Epidermal melanocyte (primary cell): ENCODE measurements around the gene USP34.
A peak's percentile ranks its signal among the peaks of the same experiment; 100 is the strongest.
"Not testable (repeated sequence)": the region's sequence is repeated elsewhere in the genome, so short reads cannot be mapped to it uniquely, and the experiment has no call there.

ENCODE experiments used
- DNase-seq: peaks from one replicate; pipeline ENCODE4 v3.0.0; 2011; ENCODE audit warnings: low spot score; ENCODE audit not compliant: insufficient read length

USP34 gene

DNA sequence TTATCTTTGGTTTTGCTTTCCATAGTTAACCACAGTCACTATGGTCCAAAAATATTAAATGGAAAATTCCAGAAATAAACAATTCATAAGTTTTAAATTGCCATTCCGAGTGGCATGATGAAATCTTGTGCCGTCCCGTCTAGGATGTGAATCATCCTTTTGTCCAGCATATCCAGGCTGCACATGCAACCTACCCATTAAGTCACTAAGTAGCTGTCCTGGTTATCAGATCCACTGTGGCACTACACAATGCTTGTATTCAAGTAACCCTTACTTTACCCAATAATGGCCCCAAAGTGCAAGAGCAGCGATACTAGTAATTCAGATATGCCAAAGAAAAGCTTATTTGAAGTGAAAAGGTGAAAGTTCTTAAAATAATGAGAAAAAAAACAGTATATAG lies 10.7 kb downstream of the USP34 start:
- DNase-seq, result peak; percentile 19

DNA sequence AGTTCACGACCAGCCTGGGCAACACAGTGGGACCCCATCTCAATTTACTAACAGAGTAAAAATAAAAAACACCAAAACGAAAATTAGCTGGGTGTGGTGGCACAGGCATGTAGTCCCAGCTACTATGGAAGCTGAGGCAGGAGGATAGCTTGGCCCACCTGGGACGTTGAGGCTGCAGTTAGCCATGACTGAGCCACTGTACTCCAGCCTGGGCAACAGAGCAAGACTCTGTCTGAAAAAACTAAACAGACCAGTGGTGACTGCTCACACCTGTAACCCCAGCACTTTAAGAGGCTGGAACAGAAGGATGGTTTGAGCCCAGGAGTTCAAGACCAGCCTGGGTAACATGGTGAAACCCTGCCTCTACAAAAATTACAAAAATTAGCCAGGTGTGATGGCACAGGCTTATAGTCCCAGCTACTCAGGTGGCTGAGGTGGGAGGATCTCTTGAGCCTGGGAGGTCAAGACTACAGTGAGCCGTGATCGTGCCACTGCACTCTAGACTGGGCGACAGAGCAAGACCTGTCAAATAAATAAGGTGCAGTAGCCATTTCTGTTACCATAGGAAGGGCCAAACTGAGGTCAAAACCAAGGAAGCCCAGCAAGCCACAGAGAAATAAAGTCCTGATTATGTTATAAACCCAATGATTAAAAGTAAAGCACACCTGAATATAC lies 14.0 kb downstream of the USP34 start:
- no peak for DNase-seq

DNA sequence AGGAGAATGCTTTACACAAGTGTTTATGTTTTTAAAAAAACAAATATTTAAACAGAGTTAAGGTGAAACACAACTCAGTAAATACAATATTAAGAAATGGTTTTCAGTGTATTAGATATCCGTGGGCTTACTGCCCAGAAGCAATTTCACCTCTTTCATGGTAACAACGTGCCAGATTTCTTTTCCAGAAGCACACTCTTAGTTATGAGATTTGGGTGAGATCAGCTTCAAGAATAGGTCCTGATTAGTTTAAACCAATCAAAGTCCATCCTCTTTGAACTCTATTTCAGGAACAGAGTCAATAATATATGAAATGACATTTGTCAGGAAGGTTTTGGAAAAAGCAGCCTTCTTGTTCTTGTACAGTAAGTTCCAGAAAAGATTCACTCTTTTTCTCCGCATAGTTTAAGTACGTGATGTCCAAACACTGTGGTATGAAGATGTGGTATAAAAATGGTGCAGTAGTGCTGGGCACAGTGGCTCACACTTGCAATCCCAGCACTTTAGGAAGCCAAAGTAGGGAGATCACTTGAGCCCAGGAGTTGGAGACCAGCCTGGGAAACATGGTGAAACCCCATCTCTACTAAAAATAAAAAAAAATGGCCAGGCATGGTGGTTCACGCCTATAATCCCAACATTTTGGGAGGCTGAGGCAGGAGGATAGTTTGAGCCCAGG lies 14.7 kb downstream of the USP34 start:
- no peak for DNase-seq

DNA sequence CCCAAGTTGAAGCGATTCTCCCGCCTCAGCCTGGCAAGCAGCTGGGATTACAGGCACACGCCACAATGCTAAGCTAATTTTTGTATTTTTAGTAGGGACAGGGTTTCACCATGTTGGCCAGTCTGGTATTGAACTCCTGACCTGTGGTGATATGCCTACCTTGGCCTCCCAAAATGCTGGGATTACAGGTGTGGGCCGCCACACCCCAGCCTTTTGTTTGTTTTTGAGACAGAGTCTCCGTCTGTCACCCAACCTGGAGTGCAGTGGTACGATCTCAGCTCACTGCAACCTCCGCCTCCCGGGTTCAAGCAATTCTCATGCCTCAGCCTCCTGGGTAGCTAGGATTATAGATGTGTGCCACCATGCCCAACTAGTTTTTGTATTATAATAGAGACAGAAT lies 15.9 kb downstream of the USP34 start:
- DNase-seq, result not testable (repeated sequence)

DNA sequence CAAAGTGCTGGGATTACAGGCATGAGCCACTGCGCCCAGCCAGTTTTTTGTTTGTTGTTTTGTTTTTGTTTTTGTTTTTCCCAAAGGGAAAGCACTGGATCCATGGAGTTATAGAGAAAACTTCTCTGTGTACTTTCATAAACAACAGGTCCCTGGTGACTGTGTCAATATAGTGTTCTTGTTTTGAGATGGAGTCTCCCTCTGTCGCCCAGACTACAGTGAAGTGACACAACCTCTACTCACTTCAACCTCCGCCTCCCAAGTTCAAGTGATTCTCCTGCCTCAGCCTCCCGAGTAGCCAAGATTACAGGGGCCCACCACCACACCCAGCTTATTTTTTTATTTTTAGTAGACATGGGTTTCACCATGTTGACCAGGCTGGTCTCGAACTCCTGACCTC lies 16.5 kb downstream of the USP34 start:
- DNase-seq, result no peak

DNA sequence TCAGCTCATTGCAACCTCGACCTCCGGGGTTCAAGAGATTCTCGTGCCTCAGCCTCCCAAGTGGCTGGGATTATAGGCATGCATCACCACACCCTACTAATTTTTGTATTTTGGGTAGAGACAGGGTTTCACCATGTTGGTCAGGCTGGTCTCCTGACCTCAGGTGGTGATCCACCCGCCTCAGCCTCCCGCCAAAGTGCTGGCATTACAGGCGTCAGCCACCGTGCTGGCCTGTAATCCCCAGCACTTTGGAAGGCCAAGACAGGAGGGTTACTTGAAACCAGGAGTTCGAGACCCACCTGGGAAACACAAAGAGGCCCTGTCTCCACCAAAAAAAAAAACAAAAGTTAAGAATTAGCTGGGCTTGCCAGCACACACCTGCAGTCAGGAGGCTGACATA lies 18.5 kb downstream of the USP34 start:
- no peak for DNase-seq

DNA sequence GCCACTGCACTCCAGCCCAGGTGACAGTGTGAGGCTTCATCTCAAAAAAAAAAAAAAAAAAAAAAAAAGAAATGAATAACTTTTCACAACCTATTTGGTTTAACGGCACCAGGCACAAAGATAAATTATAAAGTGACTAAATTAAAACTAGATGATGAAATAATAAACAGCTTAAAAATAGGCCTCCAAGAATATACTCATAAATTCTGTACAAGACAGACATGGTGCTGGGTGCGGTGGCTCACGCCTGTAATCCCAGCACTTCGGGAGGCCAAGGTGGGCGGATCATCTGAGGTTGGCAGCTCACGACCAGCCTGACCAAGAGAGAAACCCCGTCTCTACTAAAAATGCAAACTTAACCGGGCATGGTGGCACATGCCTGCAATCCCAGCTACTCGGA lies 19.7 kb downstream of the USP34 start:
- DNase-seq, result no peak

DNA sequence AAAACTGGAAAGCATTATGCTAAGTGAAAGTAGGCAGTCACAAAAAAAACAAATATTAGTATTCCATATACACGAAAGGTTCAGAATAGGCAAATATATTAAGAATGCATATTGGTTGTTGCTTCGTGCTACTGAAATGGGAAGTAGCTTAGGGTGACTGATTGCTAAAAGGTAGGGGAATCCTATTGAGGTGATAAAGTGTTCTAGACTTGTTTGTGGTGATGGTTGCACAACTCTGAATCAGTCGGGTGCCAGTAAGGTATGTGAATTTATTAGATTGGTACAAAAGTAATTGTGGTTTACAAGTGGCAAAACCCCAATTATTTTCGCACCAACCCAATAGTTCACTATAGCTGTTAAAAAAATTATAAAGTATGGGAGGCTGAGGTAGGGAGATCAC lies 20.7 kb downstream of the USP34 start:
- no peak for DNase-seq

DNA sequence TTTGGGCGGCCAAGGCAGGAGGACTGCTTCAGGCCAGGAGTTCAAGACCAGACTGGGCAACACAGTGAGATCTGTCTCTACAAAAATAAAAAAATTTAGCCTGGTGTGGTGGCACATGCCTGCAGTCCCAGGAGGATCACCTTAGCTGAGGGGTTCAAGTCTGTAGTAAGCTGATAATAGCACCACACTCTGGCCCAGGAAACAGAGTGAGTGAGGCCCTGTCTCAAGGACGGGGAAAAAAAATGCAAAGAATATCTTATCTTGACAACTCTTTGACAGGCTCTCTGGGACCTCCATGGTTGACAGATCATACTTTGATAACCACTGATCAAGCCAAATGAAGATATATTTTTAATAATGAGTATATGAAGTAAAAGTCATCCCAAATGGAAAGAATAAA lies 22.7 kb downstream of the USP34 start:
- no peak for DNase-seq

DNA sequence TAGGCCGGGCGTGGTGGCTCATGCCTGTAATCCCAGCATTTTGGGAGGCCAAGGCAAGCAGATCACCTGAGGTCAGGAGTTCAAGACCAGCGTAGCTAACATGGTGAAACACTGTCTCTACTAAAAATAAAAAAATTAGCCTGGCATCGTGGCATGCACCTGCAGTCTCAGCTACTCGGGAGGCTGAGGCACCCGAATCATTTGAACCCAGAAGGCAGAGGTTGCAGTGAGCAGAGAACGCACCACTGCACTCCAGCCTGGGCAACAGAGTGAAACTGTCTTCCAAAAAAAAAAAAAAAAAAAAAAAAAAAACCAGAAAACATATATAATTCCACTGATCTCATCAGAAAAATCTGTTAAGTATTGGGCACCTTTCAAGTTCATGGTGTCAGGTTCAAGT lies 23.9 kb downstream of the USP34 start:
- DNase-seq, result not testable (repeated sequence)

DNA sequence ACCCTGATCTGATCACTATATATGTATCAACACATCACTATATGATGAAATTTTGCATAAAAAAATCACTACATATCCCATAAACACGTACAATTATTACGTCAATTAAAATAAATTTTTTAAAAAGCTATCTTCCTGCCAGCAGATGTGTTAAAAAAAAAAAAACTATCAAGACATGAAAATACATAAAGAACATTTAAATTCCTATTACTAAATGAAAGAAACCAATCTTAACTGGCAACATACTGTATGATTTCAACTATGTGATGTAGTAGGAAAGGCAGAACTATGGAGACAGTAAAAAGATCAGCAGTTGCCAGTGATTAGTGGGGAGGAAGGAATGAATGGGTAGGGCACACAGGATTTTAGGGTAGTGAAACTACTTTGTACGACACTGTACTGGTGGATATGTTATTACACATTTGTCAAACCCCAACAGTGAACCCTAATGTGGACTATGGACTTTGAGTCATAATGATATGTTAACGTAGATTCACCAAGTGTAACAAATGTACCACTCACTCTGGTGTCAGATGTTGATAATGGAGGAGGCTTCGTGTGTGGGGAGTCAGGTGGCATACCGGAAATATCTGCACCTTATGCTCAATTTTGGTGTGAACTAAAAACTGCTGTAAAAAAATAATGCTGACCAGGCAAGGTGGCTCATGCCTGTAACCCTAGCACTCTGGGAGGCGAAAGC lies 27.4 kb downstream of the USP34 start:
- DNase-seq, result no peak

DNA sequence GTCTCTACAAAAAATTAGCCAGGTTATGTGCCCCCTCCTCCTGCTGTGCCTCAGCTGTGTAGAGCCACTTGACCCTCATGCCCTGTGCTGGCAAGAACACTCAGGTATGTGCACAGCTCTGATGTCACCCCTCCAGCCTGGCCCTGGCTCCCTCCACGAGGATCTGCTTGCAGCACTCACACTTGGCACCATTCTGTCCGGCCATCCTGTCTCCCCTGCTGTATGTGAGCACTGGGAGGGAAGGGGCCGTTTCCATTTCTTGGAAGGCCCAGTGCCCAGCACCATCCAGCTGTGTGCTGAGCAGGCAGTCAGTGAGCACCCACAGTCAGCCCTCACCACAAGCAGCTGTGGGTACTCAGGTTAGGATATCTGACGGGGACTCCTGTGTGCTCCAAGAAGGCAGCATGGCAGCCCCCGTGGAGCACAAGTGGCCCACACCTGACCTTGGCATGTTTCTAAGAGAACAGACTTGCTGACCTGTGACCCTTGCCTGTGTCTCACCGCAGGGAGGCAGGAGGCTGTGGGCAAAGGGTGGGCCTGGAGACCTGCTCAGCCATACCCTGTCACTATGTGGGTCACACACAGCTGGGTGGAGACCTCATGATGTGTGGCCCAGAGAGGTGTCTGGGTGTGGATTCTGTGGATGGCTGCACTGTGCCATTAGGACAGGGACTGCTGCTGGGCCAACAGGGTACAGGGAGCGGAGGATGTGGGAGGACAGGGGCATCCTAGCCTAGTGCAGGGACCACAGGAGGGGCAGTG lies 31.5 kb downstream of the USP34 start:
- no peak for DNase-seq

DNA sequence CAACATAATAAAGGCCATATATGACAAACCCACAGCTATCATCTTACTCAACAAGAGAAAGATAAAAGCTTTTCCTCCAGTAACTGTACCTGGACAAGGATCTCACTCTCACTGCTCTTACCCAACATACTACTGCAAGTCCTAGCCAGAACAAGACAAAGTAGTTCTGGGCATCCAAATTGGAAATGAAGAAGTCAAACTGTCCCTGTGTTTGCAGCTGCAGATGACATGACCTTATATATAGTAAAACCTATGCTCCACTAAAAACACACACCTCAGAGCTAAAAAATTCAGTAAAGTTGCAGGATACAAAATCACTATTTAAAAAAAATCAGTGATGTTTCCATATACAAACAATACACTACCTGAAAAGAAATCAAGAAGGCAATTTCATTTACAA lies 32.2 kb downstream of the USP34 start:
- DNase-seq, result no peak

DNA sequence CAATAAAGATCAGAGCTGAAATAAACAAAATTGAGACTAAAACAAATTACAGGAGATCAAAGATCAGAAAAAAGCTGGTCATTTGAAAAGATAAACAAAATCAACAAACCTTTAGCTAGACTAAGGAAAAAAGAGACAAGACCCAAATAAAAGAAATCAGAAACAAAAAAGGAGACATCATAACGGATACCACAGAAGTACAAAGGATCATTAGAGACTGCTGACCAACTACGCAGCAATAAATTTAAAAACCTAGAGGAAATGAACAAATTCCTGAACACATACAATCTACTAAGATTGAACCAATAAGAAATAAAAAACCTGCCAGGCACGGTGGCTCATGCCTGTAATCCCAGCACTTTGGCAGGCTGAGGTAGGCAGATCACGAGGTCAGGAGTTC lies 33.7 kb downstream of the USP34 start:
- DNase-seq, result no peak

DNA sequence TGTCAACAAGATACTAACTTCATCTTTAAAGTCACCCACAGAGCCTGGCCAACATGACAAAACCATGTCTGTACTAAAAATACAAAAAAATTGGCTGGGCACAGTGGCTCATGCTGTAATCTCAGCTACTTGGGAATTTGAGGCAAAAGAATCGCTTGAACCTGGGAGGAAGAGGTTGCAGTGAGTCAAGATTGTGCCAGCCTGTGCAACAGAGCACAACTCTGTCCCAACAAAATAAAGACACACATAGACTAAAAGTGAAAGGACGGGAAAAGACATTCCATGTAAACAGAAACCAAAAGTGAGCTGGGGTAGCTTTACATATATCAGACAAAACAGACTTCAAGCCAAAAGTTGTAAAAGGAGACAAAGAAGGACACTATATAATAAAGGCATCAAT lies 34.8 kb downstream of the USP34 start:
- DNase-seq, result no peak

DNA sequence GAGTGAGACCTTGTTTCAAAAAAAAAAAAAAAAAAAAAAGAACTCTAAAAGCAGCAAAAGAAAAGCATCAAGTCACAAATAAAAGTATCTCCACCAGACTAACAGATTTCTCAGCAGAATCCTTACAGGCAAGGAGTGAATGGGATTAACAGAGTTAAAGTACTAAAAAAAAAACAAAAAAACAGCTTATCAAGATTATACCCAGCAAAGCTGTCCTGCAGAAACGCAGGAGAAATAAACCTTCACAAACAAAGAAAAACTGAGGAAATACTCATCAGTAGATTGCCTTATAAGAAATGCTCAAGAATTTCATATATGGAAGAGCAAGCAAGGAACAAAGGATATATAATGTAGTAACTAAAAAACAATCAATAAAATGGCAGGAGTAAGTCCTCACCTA lies 35.6 kb downstream of the USP34 start:
- DNase-seq, result no peak

DNA sequence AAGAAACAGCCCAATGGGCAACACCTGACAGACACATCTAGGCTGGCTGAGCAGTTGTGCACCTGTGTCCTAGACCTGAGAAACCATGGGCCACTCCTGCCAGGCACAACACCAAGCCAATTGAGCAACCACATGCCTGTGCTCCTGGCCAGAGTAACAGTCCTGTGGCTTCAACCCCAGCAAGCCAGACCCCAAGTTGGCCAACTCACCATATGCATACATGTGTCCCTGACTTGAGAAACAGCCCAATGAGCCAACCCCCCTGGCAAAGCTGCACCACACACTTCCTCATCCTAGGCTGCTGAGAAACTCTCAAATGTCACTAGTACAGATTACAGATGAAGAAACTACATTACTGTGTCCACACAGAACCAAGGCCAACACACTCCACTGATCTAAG lies 36.6 kb downstream of the USP34 start:
- DNase-seq, result no peak

DNA sequence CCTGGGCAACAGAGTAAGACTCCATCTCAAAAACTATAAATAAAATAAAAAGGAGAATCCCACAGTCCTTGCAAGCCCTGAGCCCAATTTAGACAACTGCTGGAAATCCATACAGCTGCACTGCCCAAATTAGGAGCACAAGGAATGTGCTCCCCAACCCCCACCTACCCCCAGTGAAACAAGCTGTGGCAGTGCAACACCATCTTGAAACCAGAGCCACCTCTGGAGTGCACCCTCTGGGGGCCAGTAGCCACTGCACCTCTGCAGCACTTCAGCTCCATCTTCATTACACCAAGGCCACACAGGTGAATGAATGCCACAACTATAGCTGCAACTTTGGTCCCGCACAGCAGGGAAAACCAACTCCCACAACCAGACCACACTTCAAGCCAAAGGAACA lies 37.3 kb downstream of the USP34 start:
- DNase-seq, result no peak

DNA sequence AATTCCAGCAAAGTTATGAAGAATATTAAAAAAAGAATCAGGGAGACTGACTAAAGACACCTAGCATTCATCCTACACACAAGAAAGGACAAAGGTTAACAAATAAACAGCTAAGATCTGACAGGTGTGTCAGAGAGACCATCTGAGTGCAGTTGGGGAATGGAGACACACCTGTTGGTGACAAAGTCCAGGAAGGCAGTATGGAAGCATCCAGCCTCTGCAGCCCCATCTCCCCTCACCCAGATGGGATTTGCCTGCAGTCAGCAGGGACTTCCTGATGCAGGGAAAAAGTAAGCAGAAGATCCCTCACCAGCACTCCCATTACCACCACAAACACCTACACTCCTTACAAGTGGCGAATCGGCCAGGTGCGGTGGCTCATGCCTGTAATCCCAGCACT lies 37.9 kb downstream of the USP34 start:
- DNase-seq, result no peak

DNA sequence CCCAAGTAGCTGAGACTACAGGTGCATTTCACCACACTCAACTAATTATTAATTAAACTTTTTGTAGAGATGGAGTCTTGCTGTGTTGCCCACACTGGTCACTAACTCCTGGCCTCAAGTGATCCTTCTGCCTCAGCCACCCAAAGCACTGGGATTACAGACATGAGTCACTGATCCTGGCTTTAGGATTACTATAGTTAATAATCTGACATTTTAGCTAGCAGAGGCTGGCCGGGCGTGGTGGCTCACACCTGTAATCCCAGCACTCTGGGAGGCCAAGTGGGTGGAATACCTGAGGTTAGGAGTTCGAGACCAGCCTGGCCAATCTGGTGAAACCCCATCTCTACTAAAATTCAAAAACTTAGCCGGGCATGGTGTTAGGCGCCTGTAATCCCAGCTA lies 39.5 kb downstream of the USP34 start:
- DNase-seq, result no peak

DNA sequence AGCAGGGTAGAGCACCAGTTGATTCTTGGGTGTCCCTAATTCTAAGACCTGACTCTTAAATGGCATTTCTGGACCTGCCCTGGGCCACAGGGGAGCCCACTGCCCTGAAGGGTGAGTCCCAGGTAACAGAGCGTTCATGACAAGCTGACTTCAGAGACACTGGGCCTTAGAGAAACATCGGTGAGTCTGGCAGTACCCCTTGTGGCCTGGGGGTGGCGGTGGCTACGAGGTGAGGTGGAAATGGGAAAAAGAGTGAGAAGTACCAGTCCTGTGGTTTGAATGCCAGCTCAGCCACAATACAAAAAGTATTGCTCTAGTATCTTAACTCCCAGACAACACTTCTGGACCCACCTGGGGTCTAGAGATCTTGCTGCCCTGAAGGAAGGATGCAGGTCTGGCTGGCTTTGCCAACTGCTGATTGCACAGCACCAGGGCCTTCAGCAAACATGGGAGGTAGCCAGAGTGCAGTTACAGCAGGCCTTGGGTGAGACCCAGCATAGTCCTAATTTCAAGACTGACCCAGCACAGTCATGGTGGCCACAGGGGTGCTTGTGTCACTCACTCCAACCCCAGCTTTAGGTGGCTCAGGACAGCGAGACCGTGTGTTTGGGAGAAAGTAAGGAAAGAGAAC lies 44.5 kb downstream of the USP34 start:
- DNase-seq, result no peak
